Measurements from ENCODE around the gene CERS1.

Gene CERS1

GRCh38 chr19:18865973-18866799 lies 29.8 kb downstream of the CERS1 start:
- H3K36me3 ChIP-seq (replicated peaks), result peaks cover 59% of the 10 kb centered on the region

GRCh38 chr19:18865106-18865972 lies 30.6 kb downstream of the CERS1 start:
- no peak for DNase-seq (ENCODE audit: low spot score in 2 of 2)
- in situ Hi-C loops (cut with MboI; ENCODE audit: low sequenced_read_pairs), result no loop called here
- H3K27me3 ChIP-seq (ENCODE audit: low read depth), result no peaks in the 10 kb centered on the region
- H3K4me1 ChIP-seq, result no peaks in the 10 kb centered on the region
- H3K36me3 ChIP-seq (replicated peaks), result peaks cover 68% of the 10 kb centered on the region
- no peak overlapping the region for H3K4me3 ChIP-seq
- no peaks in the 10 kb centered on the region for H3K9me3 ChIP-seq

More at GRCh38 chr19:18865973-18866799, 29.8 kb downstream of the CERS1 start:
- Histone ChIP-seq H3K9me3 (no peaks in the 10 kb centered on the region), H3K4me1 (no peaks in the 10 kb centered on the region), H3K27me3 (ENCODE audit: low read depth) (no peaks in the 10 kb centered on the region), H3K4me3 (no peak overlapping the region)
- in situ Hi-C loops (cut with MboI; ENCODE audit: low sequenced_read_pairs), result no loop called here
- peak; percentile 49 to 79 for DNase-seq (ENCODE audit: low spot score in 2 of 2)

- Histone ChIP-seq H3K4me3 (no peak overlapping the region), H3K36me3 (replicated peaks) (peaks cover 82% of the 10 kb centered on the region), H3K27me3 (ENCODE audit: low read depth) (no peaks in the 10 kb centered on the region), H3K9me3 (no peaks in the 10 kb centered on the region), H3K4me1 (no peaks in the 10 kb centered on the region)
- DNase-seq (ENCODE audit: low spot score in 2 of 2), result no peak
- in situ Hi-C loops (cut with MboI; ENCODE audit: low sequenced_read_pairs), result no loop called here
Measured at GRCh38 chr19:18863843-18864362, 32.1 kb downstream of the CERS1 start.

GRCh38 chr19:18862976-18863842 lies 32.7 kb downstream of the CERS1 start:
- H3K27me3 ChIP-seq (ENCODE audit: low read depth), result no peaks in the 10 kb centered on the region
- no peak for DNase-seq (ENCODE audit: low spot score in 2 of 2)
- H3K9me3 ChIP-seq, result no peaks in the 10 kb centered on the region
- in situ Hi-C loops (cut with MboI; ENCODE audit: low sequenced_read_pairs), result no loop called here
- no peaks in the 10 kb centered on the region for H3K4me1 ChIP-seq
- no peak overlapping the region for H3K4me3 ChIP-seq
- peaks cover 87% of the 10 kb centered on the region for H3K36me3 ChIP-seq (replicated peaks)

- no peaks in the 10 kb centered on the region for H3K4me1 ChIP-seq
- no peaks in the 10 kb centered on the region for H3K9me3 ChIP-seq
- peaks cover 87% of the 10 kb centered on the region for H3K36me3 ChIP-seq (replicated peaks)
- in situ Hi-C loops (cut with MboI; ENCODE audit: low sequenced_read_pairs), result no loop called here
- H3K27me3 ChIP-seq (ENCODE audit: low read depth), result no peaks in the 10 kb centered on the region
- no peak for DNase-seq (ENCODE audit: low spot score in 2 of 2)
- H3K4me3 ChIP-seq, result no peak overlapping the region
Measured at GRCh38 chr19:18861917-18862316, 34.0 kb downstream of the CERS1 start.

- in situ Hi-C loops (cut with MboI; ENCODE audit: low sequenced_read_pairs), result no loop called here
- H3K36me3 ChIP-seq (replicated peaks), result peaks cover 89% of the 10 kb centered on the region
- no peak for DNase-seq (ENCODE audit: low spot score in 2 of 2)
Measured at GRCh38 chr19:18861235-18861634, 34.7 kb downstream of the CERS1 start.

GRCh38 chr19:18860725-18861124 lies 35.2 kb downstream of the CERS1 start:
- in situ Hi-C loops (cut with MboI; ENCODE audit: low sequenced_read_pairs), result no loop called here
- Histone ChIP-seq H3K4me1 (no peaks in the 10 kb centered on the region), H3K4me3 (no peak overlapping the region), H3K9me3 (no peaks in the 10 kb centered on the region), H3K36me3 (replicated peaks) (peaks cover 89% of the 10 kb centered on the region), H3K27me3 (ENCODE audit: low read depth) (no peaks in the 10 kb centered on the region)
- no peak for DNase-seq (ENCODE audit: low spot score in 2 of 2)

More at GRCh38 chr19:18861235-18861634, 34.7 kb downstream of the CERS1 start:
- no peak overlapping the region for H3K4me3 ChIP-seq
- H3K9me3 ChIP-seq, result no peaks in the 10 kb centered on the region
- H3K4me1 ChIP-seq, result no peaks in the 10 kb centered on the region
- H3K27me3 ChIP-seq (ENCODE audit: low read depth), result no peaks in the 10 kb centered on the region

GRCh38 chr19:18860302-18860700 lies 35.7 kb downstream of the CERS1 start:
- Histone ChIP-seq H3K9me3 (no peaks in the 10 kb centered on the region), H3K36me3 (replicated peaks) (peaks cover 89% of the 10 kb centered on the region), H3K4me1 (no peaks in the 10 kb centered on the region), H3K27me3 (ENCODE audit: low read depth) (no peaks in the 10 kb centered on the region), H3K4me3 (no peak overlapping the region)
- in situ Hi-C loops (cut with MboI; ENCODE audit: low sequenced_read_pairs), result no loop called here
- DNase-seq (ENCODE audit: low spot score in 2 of 2), result no peak

- in situ Hi-C loops (cut with MboI; ENCODE audit: low sequenced_read_pairs), result loop anchor here (10.0 kb wide), 1 partner anchor 405 kb away; no protein-coding TSS in a partner anchor
- H3K4me3 ChIP-seq, result no peak overlapping the region
- H3K9me3 ChIP-seq, result no peaks in the 10 kb centered on the region
- H3K36me3 ChIP-seq (replicated peaks), result peaks cover 92% of the 10 kb centered on the region
- H3K4me1 ChIP-seq, result no peaks in the 10 kb centered on the region
- DNase-seq (ENCODE audit: low spot score in 2 of 2), result no peak
- H3K27me3 ChIP-seq (ENCODE audit: low read depth), result no peaks in the 10 kb centered on the region
Measured at GRCh38 chr19:18859676-18860301, 36.2 kb downstream of the CERS1 start.

GRCh38 chr19:18858906-18859646 lies 36.9 kb downstream of the CERS1 start:
- in situ Hi-C loops (cut with MboI; ENCODE audit: low sequenced_read_pairs), result loop anchor here (10.0 kb wide), 1 partner anchor 404 kb away; no protein-coding TSS in a partner anchor

GRCh38 chr19:18857223-18857622 lies 38.7 kb downstream of the CERS1 start:
- Histone ChIP-seq H3K9me3 (no peaks in the 10 kb centered on the region), H3K4me3 (no peak overlapping the region), H3K27me3 (ENCODE audit: low read depth) (no peaks in the 10 kb centered on the region), H3K36me3 (replicated peaks) (peaks cover 98% of the 10 kb centered on the region), H3K4me1 (no peaks in the 10 kb centered on the region)
- in situ Hi-C loops (cut with MboI; ENCODE audit: low sequenced_read_pairs), result loop anchor here (10.0 kb wide), 1 partner anchor 402 kb away; no protein-coding TSS in a partner anchor
- DNase-seq (ENCODE audit: low spot score in 2 of 2), result no peak

More at GRCh38 chr19:18858906-18859646, 36.9 kb downstream of the CERS1 start:
- Histone ChIP-seq H3K9me3 (no peaks in the 10 kb centered on the region), H3K36me3 (replicated peaks) (peaks cover 97% of the 10 kb centered on the region), H3K4me3 (no peak overlapping the region), H3K4me1 (no peaks in the 10 kb centered on the region), H3K27me3 (ENCODE audit: low read depth) (no peaks in the 10 kb centered on the region)
- no peak for DNase-seq (ENCODE audit: low spot score in 2 of 2)
